Sigmoid colon (tissue), 3 donors: ENCODE measurements around the gene PIGB.

Experiments
- CTCF ChIP-seq, 4 experiments: fragments of 450-650 bp in 3 of 4; fragments of 200-600 bp in 1 of 4; IDR thresholded peaks; one replicate each; pipeline ENCODE4 v1.5.1; 2016 to 2019; ENCODE audit warnings: antibody characterized with exemption in 4 of 4, mild to moderate bottlenecking in 3 of 4, moderate library complexity in 2 of 4
- POLR2A ChIP-seq, 2 donors: fragments of 450-650 bp; IDR thresholded peaks; one replicate each; pipeline ENCODE4 v1.6.1; 2016; ENCODE audit warnings: antibody characterized with exemption in 2 of 2, mild to moderate bottlenecking in 2 of 2, moderate library complexity in 2 of 2

GRCh38 chr15:55327387-55327786 lies 8.4 kb downstream of the PIGB start:
- TF ChIP-seq CTCF (IDR thresholded peaks at IDR 0.05) (no peak), POLR2A (IDR thresholded peaks at IDR 0.05) (no peak)
